Thyroid gland (tissue), 4 donors: ENCODE results near the gene SFXN5. TPM values are rescaled to one million over a fixed set of nuclear protein-coding genes. Genes with fewer than 3 reads are reported as not detected.

Experiments
- DNase-seq, 2 donors: peaks; one replicate each; pipeline ENCODE4 v3.0.0-alpha.2; 2019
- H3K27ac ChIP-seq, 3 donors: fragments of 200-600 bp; sonication (generic); 1 replicate in 2 of 3; 2 replicates in 1 of 3; pipeline ENCODE4 v1.5.1; 2016 to 2019; ENCODE audit warnings: mild to moderate bottlenecking in 1 of 3, moderate library complexity in 1 of 3
- H3K27me3 ChIP-seq: fragments of 200-600 bp; sonication (generic); one replicate; pipeline ENCODE4 v1.5.1; 2019
- H3K36me3 ChIP-seq, 2 donors: fragments of 200-600 bp; sonication (generic); one replicate each; pipeline ENCODE4 v1.5.1; 2016 to 2019
- H3K4me1 ChIP-seq, 2 donors: fragments of 200-600 bp; sonication (generic); one replicate each; pipeline ENCODE4 v1.5.1; 2017 to 2019
- H3K4me3 ChIP-seq, 3 donors: fragments of 200-600 bp; sonication (generic); replicated peaks in 1 of 3; 1 replicate in 2 of 3; 2 replicates in 1 of 3; pipeline ENCODE4 v1.5.1; 2016; ENCODE audit warnings: mild to moderate bottlenecking in 1 of 3
- H3K9me3 ChIP-seq: fragments of 200-600 bp; sonication (generic); one replicate; pipeline ENCODE4 v1.5.1; 2017
- CTCF ChIP-seq, 6 experiments: fragments of 200-600 bp in 3 of 6; fragments of 450-650 bp in 3 of 6; sonication (generic) in 3 of 6; IDR thresholded peaks; one replicate each; pipeline ENCODE4 v1.5.1; 2016 to 2019; ENCODE audit warnings: antibody characterized with exemption in 6 of 6, mild to moderate bottlenecking in 2 of 6, inconsistent platforms in 1 of 6, moderate library complexity in 1 of 6
- POLR2A ChIP-seq, 2 donors: fragments of 450-650 bp; IDR thresholded peaks; one replicate each; pipeline ENCODE4 v1.6.1; 2017; ENCODE audit warnings: antibody characterized with exemption in 2 of 2, mild to moderate bottlenecking in 2 of 2, moderate library complexity in 1 of 2
- WGBS, 2 donors: methylation state at CpG; one replicate each; pipeline ENCODE4 v1.1.5; 2017; 5-methylcytosine and 5-hydroxymethylcytosine counted together
- intact Hi-C: fragments of 100-400 bp; cut with DNase I; formaldehyde crosslinking; loops from one replicate; pipeline ENCODE4 v1.15.1; 2023
- total RNA-seq, 4 donors: library from RNA; depleted of rRNA; stranded (reverse); fragments of >200 nt; gene quantifications; one replicate each; pipeline ENCODE4 v1.2.3, GENCODE V29; 2016

Gene SFXN5
- total RNA-seq, 4 donors from 2014 or later = 10.3 to 17.2 (median 16.5) TPM

- no peak overlapping the region for H3K4me3 ChIP-seq
- intact Hi-C loops = loop anchor here (5.0 kb wide), 2 partner anchors 92 to 167 kb away; no protein-coding TSS in a partner anchor
- no peaks in the 10 kb centered on the region for H3K36me3 ChIP-seq
- TF ChIP-seq POLR2A (IDR thresholded peaks at IDR 0.05) = no peak
- TF ChIP-seq CTCF (IDR thresholded peaks at IDR 0.05) = no peak
- no peaks in the 10 kb centered on the region for H3K27me3 ChIP-seq
- no peaks in the 10 kb centered on the region for H3K4me1 ChIP-seq
- 65 to 69% methylated on average over 6 of the region's 6 CpGs for WGBS, 2 donors
- no peak overlapping the region for H3K27ac ChIP-seq
- DNase-seq = no peak
- H3K9me3 ChIP-seq = no peaks in the 10 kb centered on the region
Measured at GRCh38 chr2:72994991-72995380, 76.5 kb downstream of the SFXN5 start.

- intact Hi-C loops = loop anchor here (5.0 kb wide), 2 partner anchors 93 to 168 kb away; no protein-coding TSS in a partner anchor
- Histone ChIP-seq H3K27me3 (no peaks in the 10 kb centered on the region), H3K27ac (no peak overlapping the region), H3K4me1 (no peaks in the 10 kb centered on the region), H3K9me3 (no peaks in the 10 kb centered on the region), H3K4me3 (no peak overlapping the region), H3K36me3 (no peaks in the 10 kb centered on the region)
- no peak for DNase-seq
- WGBS, 2 donors = 80 to 81% methylated on average over 10 of the region's 10 CpGs
- TF ChIP-seq CTCF (IDR thresholded peaks at IDR 0.05) (no peak), POLR2A (IDR thresholded peaks at IDR 0.05) (no peak)
Measured at GRCh38 chr2:72994282-72994990, 77.1 kb downstream of the SFXN5 start.

- H3K36me3 ChIP-seq = no peaks in the 10 kb centered on the region
- no peaks in the 10 kb centered on the region for H3K4me1 ChIP-seq
- intact Hi-C loops = loop anchor here (5.0 kb wide), 2 partner anchors 93 to 168 kb away; no protein-coding TSS in a partner anchor
- 94 to 96% methylated on average over 5 of the region's 5 CpGs for WGBS, 2 donors
- TF ChIP-seq POLR2A (IDR thresholded peaks at IDR 0.05) (no peak), CTCF (IDR thresholded peaks at IDR 0.05) (no peak)
- H3K4me3 ChIP-seq = no peak overlapping the region
- H3K9me3 ChIP-seq = no peaks in the 10 kb centered on the region
- H3K27me3 ChIP-seq = no peaks in the 10 kb centered on the region
- H3K27ac ChIP-seq = no peak overlapping the region
- no peak for DNase-seq
Measured at GRCh38 chr2:72993933-72994280, 77.6 kb downstream of the SFXN5 start.

- DNase-seq = peak in 1 of 2 donors; percentile 13
- 43 to 49% methylated on average over 5 of the region's 5 CpGs for WGBS, 2 donors
- Histone ChIP-seq H3K9me3 (no peaks in the 10 kb centered on the region), H3K4me3 (no peak overlapping the region), H3K27me3 (no peaks in the 10 kb centered on the region), H3K36me3 (no peaks in the 10 kb centered on the region), H3K27ac (no peak overlapping the region), H3K4me1 (no peaks in the 10 kb centered on the region)
- no peak for TF ChIP-seq POLR2A (IDR thresholded peaks at IDR 0.05)
- peak; percentile 63 to 82 (median 68) for TF ChIP-seq CTCF (IDR thresholded peaks at IDR 0.05)
- intact Hi-C loops = loop anchor here (5.0 kb wide), 2 partner anchors 94 to 169 kb away; no protein-coding TSS in a partner anchor
Measured at GRCh38 chr2:72993147-72993932, 78.2 kb downstream of the SFXN5 start.

GRCh38 chr2:72992734-72993102, 78.8 kb downstream of the SFXN5 start:
- intact Hi-C loops = loop anchor here (5.0 kb wide), 2 partner anchors 95 to 170 kb away; no protein-coding TSS in a partner anchor
- no peaks in the 10 kb centered on the region for H3K4me1 ChIP-seq
- no peak overlapping the region for H3K4me3 ChIP-seq
- TF ChIP-seq POLR2A (IDR thresholded peaks at IDR 0.05) = no peak
- no peak for TF ChIP-seq CTCF (IDR thresholded peaks at IDR 0.05)
- no peaks in the 10 kb centered on the region for H3K27me3 ChIP-seq
- H3K9me3 ChIP-seq = no peaks in the 10 kb centered on the region
- no peak for DNase-seq
- no peaks in the 10 kb centered on the region for H3K36me3 ChIP-seq
- WGBS, 2 donors = 78 to 93% methylated on average over 6 to 8 of the region's 8 CpGs
- H3K27ac ChIP-seq = no peak overlapping the region
